A673 (cell line): ENCODE data around the gene KLHL30. TPM values are rescaled to one million over a fixed set of nuclear protein-coding genes. Genes with fewer than 3 reads are reported as not detected.

Experiments
- BruUV-seq: library from RNA; stranded (reverse); fragments of 400-500 nt; replicated peaks from 2 replicates; lab custom pipeline; 2021; lab: Mats Ljungman, UMichigan
- CTCF ChIA-PET: fragments of 300-600 bp; sonication (Branson Sonifier 250); formaldehyde crosslinking; loops from one replicate; lab custom pipeline; 2022; ENCODE audit warnings: antibody characterized with exemption; lab: Charles Lee
- POLR2A ChIA-PET: fragments of 300-600 bp; sonication (Branson Sonifier 250); formaldehyde crosslinking; loops from one replicate; lab custom pipeline; 2022; ENCODE audit warnings: antibody characterized with exemption; ENCODE audit not compliant: low non-redundant PET; lab: Charles Lee
- DNase-seq: peaks from one replicate; pipeline ENCODE4 v3.0.0-alpha.2; 2015; ENCODE audit warnings: low spot score
- H3K27ac ChIP-seq: fragments of 200-600 bp; sonication (generic); 2 replicates; pipeline ENCODE4 v1.5.1; 2016; ENCODE audit warnings: mixed run types, low read depth, mild to moderate bottlenecking, mixed read lengths, antibody characterized with exemption, low read length; ENCODE audit not compliant: poor library complexity, severe bottlenecking
- H3K27me3 ChIP-seq: fragments of 200-600 bp; sonication (generic); replicated peaks from 2 replicates; pipeline ENCODE4 v1.6.1; 2017; ENCODE audit warnings: mixed run types, low read depth, mild to moderate bottlenecking, mixed read lengths, antibody characterized with exemption, low read length; ENCODE audit not compliant: insufficient read depth, poor library complexity
- H3K36me3 ChIP-seq: fragments of 200-600 bp; sonication (generic); 2 replicates; pipeline ENCODE4 v1.6.1; 2016; ENCODE audit warnings: mixed run types, mild to moderate bottlenecking, mixed read lengths, antibody characterized with exemption, low read length; ENCODE audit not compliant: insufficient read depth, poor library complexity, severe bottlenecking
- H3K4me1 ChIP-seq: fragments of 200-600 bp; sonication (generic); 2 replicates; pipeline ENCODE4 v1.6.1; 2017; ENCODE audit warnings: mixed run types, mild to moderate bottlenecking, mixed read lengths, antibody characterized with exemption, low read length; ENCODE audit not compliant: insufficient read depth, poor library complexity, severe bottlenecking
- H3K4me3 ChIP-seq: fragments of 200-600 bp; sonication (generic); 2 replicates; pipeline ENCODE4 v1.5.1; 2016; ENCODE audit warnings: low read depth, mixed run types, mild to moderate bottlenecking, mixed read lengths, low read length; ENCODE audit not compliant: poor library complexity, severe bottlenecking
- H3K9me3 ChIP-seq: fragments of 200-600 bp; sonication (generic); 2 replicates; pipeline ENCODE4 v1.6.1; 2016; ENCODE audit warnings: mixed run types, low read depth, mild to moderate bottlenecking, mixed read lengths, antibody characterized with exemption, low read length; ENCODE audit not compliant: poor library complexity, severe bottlenecking
- EZH2 ChIP-seq: fragments of 200-600 bp; sonication (generic); IDR thresholded peaks from 2 replicates; pipeline ENCODE4 v1.6.1; 2017; ENCODE audit warnings: borderline replicate concordance, low read depth, mild to moderate bottlenecking, mixed read lengths, antibody characterized with exemption, low read length; ENCODE audit not compliant: poor library complexity, severe bottlenecking
- intact Hi-C: fragments of 100-400 bp; cut with micrococcal nuclease; formaldehyde crosslinking; loops from one replicate; pipeline ENCODE4 v1.10.0; 2022; ENCODE audit not compliant: unreplicated experiment
- total RNA-seq: library from RNA; stranded (reverse); gene quantifications from 2 replicates; pipeline ENCODE4 v1.2.3, GENCODE V29; 2021
- TF ChIP-seq, protein P1 (sequence below): fragments of 300-800, 200-600 bp; sonication (generic); conservative IDR thresholded peaks from 2 replicates; pipeline ENCODE4 v1.5.1; 2017; ENCODE audit warnings: low read depth, mild to moderate bottlenecking, antibody characterized with exemption, low read length, moderate library complexity, mixed read lengths

KLHL30 gene
- total RNA-seq, 1 experiment from 2014 or later = not detected

DNA sequence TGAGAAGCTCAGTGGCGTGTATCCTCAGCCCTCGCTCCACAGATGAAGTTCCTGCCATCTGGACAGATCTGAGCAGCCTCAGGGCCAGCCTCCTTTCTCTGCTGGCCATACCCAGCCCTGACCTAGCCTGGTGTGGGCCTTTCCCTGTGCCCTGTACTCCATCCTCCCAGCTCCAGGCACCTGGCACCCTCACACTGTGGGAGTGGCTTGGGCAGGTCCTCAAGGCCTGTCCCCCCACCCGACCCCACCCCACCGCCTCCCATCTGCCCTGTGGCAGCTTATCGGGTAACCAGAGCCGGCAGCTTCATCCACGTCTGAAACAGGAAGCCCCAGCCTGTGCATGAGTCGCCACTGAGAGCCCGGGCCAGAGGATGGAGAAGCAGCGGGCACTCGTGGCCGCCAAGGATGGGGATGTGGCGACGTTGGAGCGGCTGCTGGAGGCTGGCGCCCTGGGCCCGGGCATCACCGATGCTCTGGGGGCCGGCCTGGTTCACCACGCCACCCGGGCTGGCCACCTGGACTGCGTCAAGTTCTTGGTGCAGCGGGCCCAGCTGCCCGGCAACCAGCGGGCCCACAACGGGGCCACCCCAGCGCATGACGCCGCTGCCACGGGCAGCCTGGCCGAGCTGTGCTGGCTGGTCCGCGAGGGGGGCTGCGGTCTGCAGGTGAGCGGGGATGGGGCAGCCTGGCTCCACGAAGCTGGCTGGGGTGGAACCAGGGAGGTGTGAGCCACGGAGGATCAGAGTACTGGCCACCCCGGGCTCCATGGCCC lies 38.2 kb upstream of the KLHL30 start, which contains the start of gene ESPNL:
Gene ESPNL, plus strand, starts transcription at position 292 of the 772 bp plus-strand sequence. Its CDS starts 80 bp downstream, at position 372.
- Histone ChIP-seq H3K4me1 (peaks cover 19% of the 10 kb centered on the region), H3K27me3 (no peaks in the 10 kb centered on the region), H3K36me3 (peaks cover 3% of the 10 kb centered on the region), H3K27ac (peak within 1 kb of the TSS; percentile 76), H3K4me3 (no peak within 1 kb of the TSS), H3K9me3 (no peaks in the 10 kb centered on the region)
- intact Hi-C loops = no loop called here
- no peak for DNase-seq
- POLR2A ChIA-PET = no interaction called here
- CTCF ChIA-PET = no interaction called here
- TF ChIP-seq, protein P1, sequence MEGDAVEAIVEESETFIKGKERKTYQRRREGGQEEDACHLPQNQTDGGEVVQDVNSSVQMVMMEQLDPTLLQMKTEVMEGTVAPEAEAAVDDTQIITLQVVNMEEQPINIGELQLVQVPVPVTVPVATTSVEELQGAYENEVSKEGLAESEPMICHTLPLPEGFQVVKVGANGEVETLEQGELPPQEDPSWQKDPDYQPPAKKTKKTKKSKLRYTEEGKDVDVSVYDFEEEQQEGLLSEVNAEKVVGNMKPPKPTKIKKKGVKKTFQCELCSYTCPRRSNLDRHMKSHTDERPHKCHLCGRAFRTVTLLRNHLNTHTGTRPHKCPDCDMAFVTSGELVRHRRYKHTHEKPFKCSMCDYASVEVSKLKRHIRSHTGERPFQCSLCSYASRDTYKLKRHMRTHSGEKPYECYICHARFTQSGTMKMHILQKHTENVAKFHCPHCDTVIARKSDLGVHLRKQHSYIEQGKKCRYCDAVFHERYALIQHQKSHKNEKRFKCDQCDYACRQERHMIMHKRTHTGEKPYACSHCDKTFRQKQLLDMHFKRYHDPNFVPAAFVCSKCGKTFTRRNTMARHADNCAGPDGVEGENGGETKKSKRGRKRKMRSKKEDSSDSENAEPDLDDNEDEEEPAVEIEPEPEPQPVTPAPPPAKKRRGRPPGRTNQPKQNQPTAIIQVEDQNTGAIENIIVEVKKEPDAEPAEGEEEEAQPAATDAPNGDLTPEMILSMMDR = no peak
- no peak for TF ChIP-seq EZH2
- no TSS peak for BruUV-seq

DNA sequence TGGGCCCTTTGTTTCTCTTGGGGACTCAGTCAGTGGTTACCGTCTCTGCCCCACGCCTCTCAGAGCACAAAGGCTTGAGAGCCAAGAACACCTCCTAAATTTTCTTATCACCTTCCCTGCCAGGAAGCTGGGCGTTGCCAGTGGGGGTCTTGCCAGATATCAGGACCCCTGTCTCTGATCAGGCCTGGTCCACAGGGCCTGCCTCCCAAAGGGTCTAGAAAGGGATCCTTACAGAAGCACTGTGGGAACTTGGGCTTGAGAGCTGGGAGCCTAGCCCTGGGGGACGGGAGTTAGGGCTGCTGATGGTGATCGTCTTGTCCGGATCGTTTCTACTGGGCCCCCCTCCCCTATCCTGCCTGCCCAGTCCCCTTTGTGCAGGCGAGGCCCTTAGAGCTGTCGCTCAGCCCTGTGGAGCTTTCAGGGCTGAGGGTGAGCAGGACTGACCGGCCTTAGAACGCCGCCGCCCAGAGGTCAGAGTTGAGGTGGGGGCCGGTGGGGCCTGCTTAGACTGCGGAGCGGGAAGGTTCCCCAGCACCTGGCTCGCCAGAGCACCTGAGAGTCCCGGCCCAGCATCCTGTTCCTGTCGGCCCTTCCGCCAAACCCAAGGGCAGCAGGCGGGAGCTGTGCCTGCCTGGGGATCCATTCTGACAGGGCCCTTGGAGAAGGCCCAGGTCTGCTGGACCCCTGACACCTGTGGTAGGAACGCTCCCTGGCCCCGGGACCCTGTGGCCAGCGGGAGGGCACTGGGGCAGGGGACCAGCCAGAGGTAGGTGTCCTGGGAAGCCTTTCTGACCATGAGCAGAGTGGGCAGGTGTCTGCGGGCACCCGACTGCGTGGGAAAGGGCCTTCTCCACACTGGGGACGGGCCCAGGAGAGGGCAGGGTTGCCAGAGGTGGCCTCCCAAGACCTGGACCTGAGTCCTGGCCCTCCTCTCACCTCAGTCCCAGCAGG lies 37.4 kb upstream of the KLHL30 start:
- CTCF ChIA-PET = no interaction called here
- Histone ChIP-seq H3K27ac (no peak overlapping the region), H3K4me1 (peaks cover 19% of the 10 kb centered on the region), H3K9me3 (no peaks in the 10 kb centered on the region), H3K27me3 (no peaks in the 10 kb centered on the region), H3K4me3 (no peak overlapping the region), H3K36me3 (no peaks in the 10 kb centered on the region)
- POLR2A ChIA-PET = no interaction called here
- no peak for DNase-seq
- no TSS peak for BruUV-seq
- TF ChIP-seq EZH2 = no peak
- TF ChIP-seq, protein P1 = no peak
- intact Hi-C loops = no loop called here

DNA sequence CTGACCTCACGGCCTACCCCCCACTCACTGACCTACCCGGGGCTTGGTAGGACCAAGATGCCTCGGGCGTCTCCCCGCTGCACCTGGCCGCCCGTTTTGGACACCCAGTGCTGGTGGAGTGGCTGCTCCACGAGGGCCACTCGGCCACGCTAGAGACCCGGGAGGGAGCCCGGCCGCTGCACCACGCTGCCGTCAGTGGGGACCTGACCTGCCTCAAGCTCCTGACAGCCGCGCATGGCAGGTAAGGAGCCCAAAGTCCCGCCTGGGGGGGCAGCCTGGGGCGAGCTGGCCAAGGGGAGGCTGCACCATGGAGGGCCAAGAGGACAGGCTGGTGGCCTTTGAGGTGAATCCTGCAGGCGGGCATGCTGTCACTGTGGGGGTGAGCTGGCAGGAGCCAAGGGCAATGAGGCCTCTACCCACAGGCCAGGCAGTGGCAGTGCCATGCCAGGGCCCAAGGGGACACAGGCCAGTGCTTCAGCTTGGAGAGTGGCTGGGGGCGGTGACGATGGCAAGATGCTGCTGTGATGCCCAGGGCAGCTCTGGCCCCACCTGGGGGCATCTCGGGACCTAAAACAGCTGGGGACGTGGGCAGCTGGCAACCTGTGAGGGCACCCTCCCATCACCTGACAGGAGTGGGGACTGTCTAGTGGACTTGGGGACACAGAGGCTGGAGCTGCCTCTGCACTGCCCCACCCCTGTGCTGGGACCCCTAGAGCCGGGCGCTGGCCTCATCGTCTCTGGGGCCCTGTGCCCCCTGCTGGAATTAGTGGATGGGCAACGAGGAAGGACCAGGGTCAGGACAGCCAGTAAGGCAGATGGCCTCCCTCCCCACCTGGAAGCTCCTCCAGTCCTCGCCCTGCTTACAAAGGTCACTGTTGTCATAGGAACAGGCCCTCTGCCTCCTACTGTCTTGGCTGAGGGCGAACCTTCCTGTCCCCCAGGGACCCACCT lies 36.3 kb upstream of the KLHL30 start:
- no peak overlapping the region for H3K4me3 ChIP-seq
- no peak for DNase-seq
- no peaks in the 10 kb centered on the region for H3K9me3 ChIP-seq
- intact Hi-C loops = no loop called here
- H3K4me1 ChIP-seq = peaks cover 13% of the 10 kb centered on the region
- CTCF ChIA-PET = no interaction called here
- no peak overlapping the region for H3K27ac ChIP-seq
- POLR2A ChIA-PET = no interaction called here
- TF ChIP-seq, protein P1 = no peak
- TF ChIP-seq EZH2 = no peak
- no peaks in the 10 kb centered on the region for H3K27me3 ChIP-seq
- H3K36me3 ChIP-seq = no peaks in the 10 kb centered on the region
- BruUV-seq = no TSS peak
